ENCODE measurements around the gene USF1. TPM values are rescaled to one million over a fixed set of nuclear protein-coding genes. Genes with fewer than 3 reads are reported as not detected.
"Not testable (repeated sequence)": the region's sequence is repeated elsewhere in the genome, so short reads cannot be mapped to it uniquely, and the experiment has no call there.

The USF1 gene
- total RNA-seq, 1 donor from 2014 or later = 45.9 TPM

DNA sequence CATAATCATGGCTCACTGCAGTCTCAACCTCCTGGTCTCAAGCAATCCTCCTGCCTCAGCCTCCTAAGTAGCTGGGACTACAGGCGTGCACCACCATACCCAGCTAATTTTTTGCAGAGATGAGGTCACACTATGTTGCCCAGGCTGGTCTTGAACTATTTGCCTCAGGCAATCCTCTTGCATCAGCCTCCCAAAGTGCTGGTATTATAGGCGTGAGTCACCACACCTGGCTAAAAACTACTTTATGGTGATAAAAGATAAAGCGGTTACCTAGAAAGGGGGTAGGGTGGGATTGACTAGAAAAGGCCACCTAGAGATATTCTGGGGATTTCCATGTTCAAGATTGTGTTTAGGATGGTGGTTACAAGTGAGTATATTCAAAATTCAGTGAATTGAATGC is 12.0 kb downstream of the USF1 start:
- Histone ChIP-seq H3K27me3 (ENCODE audit: control insufficient read depth, insufficient read depth, low read length) (no peaks in the 10 kb centered on the region), H3K4me3 (ENCODE audit: low read depth, low read length) (no peak overlapping the region), H3K36me3 (ENCODE audit: control insufficient read depth, insufficient read depth, low read length) (no peaks in the 10 kb centered on the region)
- DNase-seq (ENCODE audit: low read depth) = no peak
- TF ChIP-seq CTCF (IDR thresholded peaks at IDR 0.05; ENCODE audit: insufficient read depth, low read length, poor library complexity, severe bottlenecking) = no peak

DNA sequence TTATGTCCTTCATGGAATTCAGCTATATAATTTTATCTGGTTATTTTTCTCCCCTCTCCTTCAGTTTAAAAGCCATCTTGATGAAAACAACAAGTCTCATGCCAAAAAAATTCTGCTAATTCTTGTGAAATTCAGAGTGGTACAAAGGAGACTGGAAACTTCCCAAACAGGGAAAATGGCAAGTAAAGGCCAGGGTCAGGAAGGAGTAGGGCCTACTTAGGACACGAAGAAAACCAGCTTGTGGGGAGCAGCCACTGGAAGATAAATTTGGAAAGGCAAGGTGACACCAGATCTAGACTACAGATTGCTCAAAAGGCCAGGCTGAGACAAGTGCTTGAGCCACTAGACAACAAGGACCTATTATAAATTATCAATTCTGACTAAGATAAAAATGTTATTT is 13.4 kb downstream of the USF1 start:
- Histone ChIP-seq H3K36me3 (ENCODE audit: control insufficient read depth, insufficient read depth, low read length) (no peaks in the 10 kb centered on the region), H3K27me3 (ENCODE audit: control insufficient read depth, insufficient read depth, low read length) (no peaks in the 10 kb centered on the region), H3K4me3 (ENCODE audit: low read depth, low read length) (no peak overlapping the region)
- TF ChIP-seq CTCF (IDR thresholded peaks at IDR 0.05; ENCODE audit: insufficient read depth, low read length, poor library complexity, severe bottlenecking) = no peak
- DNase-seq (ENCODE audit: low read depth) = no peak

GRCh38 chr1:161031874-161032273 is 13.9 kb downstream of the USF1 start:
- DNase-seq (ENCODE audit: low read depth) = no peak
- Histone ChIP-seq H3K4me3 (ENCODE audit: low read depth, low read length) (no peak overlapping the region), H3K36me3 (ENCODE audit: control insufficient read depth, insufficient read depth, low read length) (no peaks in the 10 kb centered on the region), H3K27me3 (ENCODE audit: control insufficient read depth, insufficient read depth, low read length) (no peaks in the 10 kb centered on the region)
- TF ChIP-seq CTCF (IDR thresholded peaks at IDR 0.05; ENCODE audit: insufficient read depth, low read length, poor library complexity, severe bottlenecking) = no peak

DNA sequence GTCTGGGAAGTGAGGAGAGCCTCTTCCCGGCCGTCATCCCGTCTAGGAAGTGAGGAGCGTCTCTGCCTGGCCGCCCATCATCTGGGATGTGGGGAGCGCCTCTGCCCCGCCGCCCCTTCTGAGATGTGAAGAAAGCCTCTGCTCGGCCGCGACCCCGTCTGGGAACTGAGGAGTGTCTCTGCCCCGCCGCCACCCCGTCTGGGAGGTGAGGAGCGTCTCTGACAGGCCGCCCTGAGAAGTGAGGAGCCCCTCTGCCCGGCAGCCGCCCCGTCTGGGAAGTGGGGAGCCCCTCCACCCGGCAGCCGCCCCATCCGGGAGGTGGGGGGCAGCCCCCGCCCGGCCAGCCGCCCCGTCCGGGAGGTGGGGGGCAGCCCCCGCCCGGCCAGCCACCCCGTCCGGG is 16.3 kb downstream of the USF1 start:
- DNase-seq (ENCODE audit: low read depth); H3K27me3 ChIP-seq (ENCODE audit: control insufficient read depth, insufficient read depth, low read length); H3K4me3 ChIP-seq (ENCODE audit: low read depth, low read length): not testable (repeated sequence)

DNA sequence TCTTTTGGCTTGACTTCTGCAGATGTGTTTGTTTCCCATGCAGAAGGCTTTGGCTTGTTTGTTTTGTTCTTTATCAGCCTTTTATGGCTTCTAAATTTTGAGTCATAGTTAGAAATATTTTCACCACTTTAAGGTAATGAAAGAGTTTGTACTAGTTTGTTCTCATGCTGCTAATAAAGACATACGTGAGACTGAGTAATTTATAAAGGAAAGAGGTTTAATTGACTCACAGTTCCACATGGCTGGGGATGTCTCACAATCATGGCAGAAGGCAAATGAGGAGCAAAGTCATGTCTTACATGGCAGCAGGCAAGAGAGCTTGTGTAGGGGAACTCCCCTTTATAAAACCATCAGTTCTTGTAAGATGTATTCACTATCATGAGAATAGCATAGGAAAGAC is 18.8 kb downstream of the USF1 start:
- not testable (repeated sequence) for DNase-seq (ENCODE audit: low read depth); H3K27me3 ChIP-seq (ENCODE audit: control insufficient read depth, insufficient read depth, low read length); H3K36me3 ChIP-seq (ENCODE audit: control insufficient read depth, insufficient read depth, low read length); H3K4me3 ChIP-seq (ENCODE audit: low read depth, low read length)

More for the DNA sequence above, 16.3 kb downstream of the USF1 start:
- not testable (repeated sequence) for H3K36me3 ChIP-seq (ENCODE audit: control insufficient read depth, insufficient read depth, low read length)

DNA sequence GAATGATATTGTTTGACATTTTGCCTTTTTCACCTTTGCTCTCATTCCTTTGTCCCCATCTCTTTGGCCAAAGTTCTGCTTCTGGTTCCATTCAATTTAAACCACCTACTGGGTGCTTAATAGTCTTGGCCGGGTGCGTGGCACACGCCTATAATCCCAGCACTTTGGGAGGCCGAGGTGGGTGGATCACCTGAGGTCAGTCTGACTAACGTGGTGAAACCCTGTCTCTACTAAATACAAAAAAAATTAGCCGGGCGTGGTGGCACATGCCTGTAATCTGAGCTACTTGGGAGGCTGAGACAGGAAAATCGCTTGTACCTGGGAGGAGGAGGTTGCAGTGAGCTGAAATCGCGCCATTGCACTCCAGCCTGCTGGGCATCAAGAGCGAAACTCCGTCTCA is 23.3 kb downstream of the USF1 start:
- not testable (repeated sequence) for H3K4me3 ChIP-seq (ENCODE audit: low read depth, low read length); H3K27me3 ChIP-seq (ENCODE audit: control insufficient read depth, insufficient read depth, low read length); H3K36me3 ChIP-seq (ENCODE audit: control insufficient read depth, insufficient read depth, low read length); DNase-seq (ENCODE audit: low read depth)

GRCh38 chr1:161021970-161022353 is 23.8 kb downstream of the USF1 start:
- DNase-seq (ENCODE audit: low read depth) = no peak
- Histone ChIP-seq H3K4me3 (ENCODE audit: low read depth, low read length) (peak overlapping the region; percentile 68), H3K36me3 (ENCODE audit: control insufficient read depth, insufficient read depth, low read length) (no peaks in the 10 kb centered on the region), H3K27me3 (ENCODE audit: control insufficient read depth, insufficient read depth, low read length) (no peaks in the 10 kb centered on the region)
- TF ChIP-seq CTCF (IDR thresholded peaks at IDR 0.05; ENCODE audit: insufficient read depth, low read length, poor library complexity, severe bottlenecking) = no peak
